K562 (cell line): Measurements from ENCODE around the gene ICOSLG. TPM values are rescaled to one million over a fixed set of nuclear protein-coding genes. Genes with fewer than 3 reads are reported as not detected.
A peak's percentile ranks its signal among the peaks of the same experiment; 100 is the strongest.

Experiments used
- ADNP ChIP-seq: fragments of 200-800 bp; sonication (Bioruptor generic); IDR thresholded peaks from 2 replicates; pipeline ENCODE4 v1.6.1; 2016; ENCODE audit warnings: missing genetic modification characterization, missing compliant biosample characterization
- COPS2 ChIP-seq: fragments of 450-650 bp; conservative IDR thresholded peaks from 2 replicates; pipeline ENCODE4 v1.6.1; 2016; ENCODE audit warnings: mild to moderate bottlenecking, moderate library complexity
- CREBBP ChIP-seq: IDR thresholded peaks from one replicate; pipeline ENCODE4 v1.6.1; 2012; ENCODE audit warnings: low read depth, mild to moderate bottlenecking, control low read depth, inconsistent platforms, low read length
- E2F4 ChIP-seq: sonication (generic); formaldehyde crosslinking; IDR thresholded peaks from 2 replicates; pipeline ENCODE4 v1.8.0; 2022; ENCODE audit warnings: mild to moderate bottlenecking, low read depth, missing genetic modification reagents
- HBP1 ChIP-seq: fragments of 450-650 bp; formaldehyde crosslinking; IDR thresholded peaks from 2 replicates; pipeline ENCODE4 v1.4.0; 2022; ENCODE audit warnings: missing genetic modification characterization
- HEY1 ChIP-seq: fragments of 250-450 bp; sonication (Bioruptor Pico); IDR thresholded peaks from 2 replicates; pipeline ENCODE4 v1.5.0; 2020; ENCODE audit warnings: mild to moderate bottlenecking, moderate library complexity, borderline replicate concordance
- HMG20A ChIP-seq: fragments of 450-650 bp; formaldehyde crosslinking; conservative IDR thresholded peaks from 2 replicates; pipeline ENCODE4 v1.4.0; 2020; ENCODE audit warnings: mild to moderate bottlenecking, mixed read lengths
- IRF2 ChIP-seq: sonication (generic); formaldehyde crosslinking; IDR thresholded peaks from 2 replicates; pipeline ENCODE4 v1.8.1; 2022; ENCODE audit warnings: mild to moderate bottlenecking, missing genetic modification reagents
- LEF1 ChIP-seq: fragments of 450-650 bp; IDR thresholded peaks from 2 replicates; pipeline ENCODE4 v1.6.1; 2016; ENCODE audit warnings: mild to moderate bottlenecking
- PHF21A ChIP-seq: fragments of 450-650 bp; IDR thresholded peaks from 2 replicates; pipeline ENCODE4 v1.6.1; 2017; ENCODE audit warnings: low read depth, borderline replicate concordance
- PHTF2 ChIP-seq: fragments of 250-450 bp; sonication (Bioruptor Pico); IDR thresholded peaks from 2 replicates; pipeline ENCODE4 v1.5.0; 2021; ENCODE audit warnings: mild to moderate bottlenecking
- RB1 ChIP-seq: fragments of 450-650 bp; IDR thresholded peaks from 2 replicates; pipeline ENCODE4 v1.6.1; 2017; ENCODE audit warnings: low read depth, mild to moderate bottlenecking
- SIRT6 ChIP-seq: IDR thresholded peaks from one replicate; pipeline ENCODE4 v1.6.1; 2012; ENCODE audit warnings: low read depth, mild to moderate bottlenecking, control low read depth, inconsistent platforms, low read length, moderate library complexity
- SMAD3 ChIP-seq: fragments of 450-650 bp; formaldehyde crosslinking; conservative IDR thresholded peaks from 2 replicates; pipeline ENCODE4 v1.4.0; 2020; ENCODE audit warnings: mild to moderate bottlenecking
- SMAD4 ChIP-seq: fragments of 250-450 bp; sonication (Bioruptor Pico); conservative IDR thresholded peaks from 2 replicates; pipeline ENCODE4 v1.8.0; 2021; ENCODE audit warnings: inconsistent platforms, mild to moderate bottlenecking, moderate library complexity
- SNIP1 ChIP-seq: fragments of 450-650 bp; IDR thresholded peaks from 2 replicates; pipeline ENCODE4 v1.7.1; 2017; ENCODE audit warnings: low read depth, mild to moderate bottlenecking
- STAG1 ChIP-seq: sonication (generic); formaldehyde crosslinking; IDR thresholded peaks from 2 replicates; pipeline ENCODE4 v1.5.0; 2020; ENCODE audit warnings: missing genetic modification reagents, borderline replicate concordance
- TBL1XR1 ChIP-seq, 2 experiments: IDR thresholded peaks; 2 replicates each; pipeline ENCODE4 v1.6.1; 2012; ENCODE audit warnings: improper control_type of control experiment in 2 of 2, low read length in 2 of 2, mild to moderate bottlenecking in 1 of 2
- TCFL5 ChIP-seq: fragments of 250-450 bp; sonication (Bioruptor Pico); conservative IDR thresholded peaks from 2 replicates; pipeline ENCODE4 v1.6.1; 2021; ENCODE audit warnings: mild to moderate bottlenecking, moderate library complexity, matching md5 sums
- YY1 ChIP-seq, 3 experiments: IDR thresholded peaks; 2 replicates each; pipeline ENCODE4 v1.6.1; 2011; ENCODE audit warnings: low read length in 2 of 3, mild to moderate bottlenecking in 2 of 3, moderate library complexity in 2 of 3, borderline replicate concordance in 1 of 3, control low read depth in 1 of 3, low read depth in 1 of 3; ENCODE audit not compliant: insufficient read depth in 3 of 3, insufficient replicate concordance in 2 of 3, control insufficient read depth in 1 of 3, insufficient read length in 1 of 3; ENCODE audit errors: extremely low read depth in 1 of 3
- ZBTB17 ChIP-seq: fragments of 450-650 bp; formaldehyde crosslinking; IDR thresholded peaks from 2 replicates; pipeline ENCODE4 v1.4.0; 2020; ENCODE audit warnings: mild to moderate bottlenecking
- ZBTB7A ChIP-seq: IDR thresholded peaks from 2 replicates; pipeline ENCODE4 v1.6.1; 2011; ENCODE audit warnings: low read depth, mild to moderate bottlenecking, low read length, moderate library complexity, borderline replicate concordance; ENCODE audit not compliant: control insufficient read depth
- ZNF12 ChIP-seq: sonication (generic); formaldehyde crosslinking; IDR thresholded peaks from 2 replicates; pipeline ENCODE4 v1.4.0; 2020; ENCODE audit warnings: mild to moderate bottlenecking, missing genetic modification reagents
- ZNF239 ChIP-seq: fragments of 250-450 bp; sonication (Bioruptor Pico); IDR thresholded peaks from 2 replicates; pipeline ENCODE4 v1.4.0; 2020; ENCODE audit warnings: mild to moderate bottlenecking
- ZNF24 ChIP-seq: fragments of 450-650 bp; IDR thresholded peaks from 2 replicates; pipeline ENCODE4 v1.6.1; 2016
- ZNF75A ChIP-seq: fragments of 450-650 bp; formaldehyde crosslinking; IDR thresholded peaks from 2 replicates; pipeline ENCODE4 v1.4.0; 2020; ENCODE audit warnings: mild to moderate bottlenecking
- polyA plus RNA-seq, 8 experiments: library from polyadenylated mRNA; depleted of rRNA in 4 of 8; stranded (reverse) in 5 of 8; unstranded in 3 of 8; fragments of >200 nt; fragmentation: Nextera tagmentation in 2 of 8; fragmentation: Illumina TruSeq in 1 of 8; extraction: Ambion mirVana in 2 of 8; extraction: Trizol in 1 of 8; gene quantifications; 2 replicates each; pipeline versions ENCODE4 v1.2.1 to v1.2.3, GENCODE V29; 2011 to 2014; ENCODE audit warnings: inconsistent platforms in 1 of 8, missing spikeins in 1 of 8
- total RNA-seq, 7 experiments: library from RNA; depleted of rRNA in 6 of 7; stranded (reverse); fragments of >200 nt in 6 of 7; fragmentation: Illumina TruSeq in 2 of 7; extraction: Trizol in 2 of 7; gene quantifications; 2 replicates each; pipeline versions ENCODE4 v1.2.1 to v1.2.3, GENCODE V29; 2011 to 2021; ENCODE audit warnings: low replicate concordance in 1 of 7

The ICOSLG gene
- total and polyA plus RNA-seq, 9 of the 15 experiments (the other 6 are each of a cell fraction or from before 2014, with no cell fraction given), result 0.01 to 1.4 (median 0.15) TPM

GRCh38 chr21:44267655-44268142 lies 27.0 kb upstream of the ICOSLG start (continued):
- TF ChIP-seq CREBBP (no peak), ZBTB17 (CRISPR knock-in tag) (no peak), SIRT6 (no peak), HBP1 (CRISPR knock-in tag) (no peak), ZNF12 (CRISPR knock-in tag) (no peak), PHTF2 (CRISPR knock-in tag) (no peak), TBL1XR1 (IDR thresholded peaks at IDR 0.05; ENCODE audit: low read length in 2 of 2) (no peak), STAG1 (CRISPR knock-in tag) (peak; percentile 63; the same call in 1 of the 2 replicates), LEF1 (no peak), E2F4 (CRISPR knock-in tag) (no peak), IRF2 (CRISPR knock-in tag) (no peak), ZNF239 (CRISPR knock-in tag) (no peak), ZNF24 (peak; percentile 75; the same call in 1 of the 2 replicates), ZNF75A (CRISPR knock-in tag) (peak; percentile 42; the same call in 1 of the 2 replicates), SNIP1 (no peak), ADNP (no peak), COPS2 (no peak), TCFL5 (CRISPR knock-in tag) (no peak), HMG20A (no peak), SMAD3 (no peak), YY1 (IDR thresholded peaks at IDR 0.05; ENCODE audit: borderline replicate concordance in 1 of 3, control insufficient read depth in 1 of 3, extremely low read depth in 1 of 3, insufficient read depth in 3 of 3, insufficient read length in 1 of 3, insufficient replicate concordance in 2 of 3, low read depth in 1 of 3, low read length in 2 of 3) (no peak), SMAD4 (CRISPR knock-in tag) (peak; percentile 54; the same call in 1 of the 2 replicates), ZBTB7A (no peak), HEY1 (no peak), PHF21A (no peak), RB1 (peak; percentile 41; the same call in 1 of the 2 replicates)
